A549 (cell line): ENCODE measurements around the gene DSTYK.

Source experiments
- ATOH8 ChIP-seq: fragments of 250-450 bp; sonication (Bioruptor Pico); IDR thresholded peaks from 2 replicates; pipeline ENCODE4 v1.5.0; 2020; ENCODE audit warnings: low read depth, mild to moderate bottlenecking, moderate library complexity
- CHD2 ChIP-seq: fragments of 150-350 bp; IDR thresholded peaks from 2 replicates; pipeline ENCODE4 v1.6.1; 2014; ENCODE audit warnings: low read length; ENCODE audit not compliant: partially characterized antibody
- CHD4 ChIP-seq: fragments of 200-600 bp; sonication (generic); IDR thresholded peaks from 2 replicates; pipeline ENCODE4 v1.6.1; 2016; ENCODE audit warnings: antibody characterized with exemption, mild to moderate bottlenecking, borderline replicate concordance
- CTCF ChIP-seq: fragments of >200 bp; sonication (Bioruptor Twin); formaldehyde crosslinking; IDR thresholded peaks from 3 replicates; pipeline ENCODE4 v1.5.1; 2016
- KDM1A ChIP-seq: fragments of 200-600 bp; sonication (generic); IDR thresholded peaks from 2 replicates; pipeline ENCODE4 v1.6.1; 2016; ENCODE audit warnings: low read depth, mild to moderate bottlenecking
- MAX ChIP-seq: IDR thresholded peaks from 2 replicates; pipeline ENCODE4 v1.6.1; 2012
- MAZ ChIP-seq: fragments of 150-350 bp; IDR thresholded peaks from 2 replicates; pipeline ENCODE4 v1.6.1; 2014; ENCODE audit warnings: antibody characterized with exemption, low read depth, low read length, borderline replicate concordance
- REST ChIP-seq: fragments of 200-600 bp; sonication (generic); IDR thresholded peaks from 2 replicates; pipeline ENCODE4 v1.6.1; 2016; ENCODE audit warnings: antibody characterized with exemption, mild to moderate bottlenecking, moderate library complexity
- RNF2 ChIP-seq: fragments of 200-600 bp; sonication (generic); IDR thresholded peaks from 2 replicates; pipeline ENCODE4 v1.6.1; 2016; ENCODE audit warnings: low read depth, mild to moderate bottlenecking, antibody characterized with exemption, moderate library complexity, borderline replicate concordance
- USF2 ChIP-seq: fragments of 450-650 bp; IDR thresholded peaks from 2 replicates; pipeline ENCODE4 v1.6.1; 2014; ENCODE audit warnings: antibody characterized with exemption

GRCh38 chr1:205191622-205192021, 19.9 kb downstream of the DSTYK start:
- TF ChIP-seq KDM1A: no peak
- no peak for TF ChIP-seq MAX
- TF ChIP-seq CTCF: no peak
- no peak for TF ChIP-seq REST
- no peak for TF ChIP-seq USF2
- no peak for TF ChIP-seq MAZ
- TF ChIP-seq RNF2: no peak
- no peak for TF ChIP-seq CHD4
- TF ChIP-seq ATOH8 (CRISPR knock-in tag): no peak
- no peak for TF ChIP-seq CHD2
